Epidermal melanocyte (primary cell): ENCODE measurements around the gene KRTAP5-6.
"Not testable (repeated sequence)": the region's sequence is repeated elsewhere in the genome, so short reads cannot be mapped to it uniquely, and the experiment has no call there.

Experiments used
- DNase-seq: peaks from one replicate; pipeline ENCODE4 v3.0.0; 2011; ENCODE audit warnings: low spot score; ENCODE audit not compliant: insufficient read length

The KRTAP5-6 gene

DNA sequence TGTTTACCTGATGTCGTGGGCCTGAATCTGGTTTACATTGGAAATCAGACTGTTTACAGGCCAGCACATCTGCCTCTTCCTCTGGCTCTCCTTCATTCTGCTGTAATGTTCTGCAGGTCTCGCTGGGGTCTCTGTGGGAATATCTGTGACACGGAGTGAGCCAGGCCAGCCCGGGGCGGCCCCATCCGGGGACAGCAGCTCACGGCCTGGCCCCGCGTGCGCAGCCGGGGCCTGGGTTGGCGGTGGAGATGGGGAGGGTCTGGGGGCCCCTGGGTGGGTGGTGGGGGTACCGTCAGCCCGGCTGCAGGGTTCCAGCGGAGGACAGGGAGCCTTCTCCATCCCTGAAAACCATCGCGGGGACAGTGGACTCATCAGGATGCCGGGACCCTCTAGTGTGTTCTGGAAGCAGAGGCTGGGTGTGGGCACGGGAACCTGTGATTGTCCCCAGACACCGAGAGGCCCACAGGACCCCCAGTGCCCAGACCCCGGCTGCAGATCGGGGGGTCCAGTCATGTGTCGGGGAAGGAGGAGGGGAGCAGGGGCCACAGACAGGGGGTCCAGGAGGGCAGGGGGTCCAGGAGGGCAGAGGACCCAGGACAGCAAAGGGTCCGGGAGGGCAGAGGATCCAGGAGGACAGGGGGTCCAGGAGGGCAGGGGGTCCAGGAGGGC, 13.0 kb upstream of the KRTAP5-6 start:
- DNase-seq = not testable (repeated sequence)

DNA sequence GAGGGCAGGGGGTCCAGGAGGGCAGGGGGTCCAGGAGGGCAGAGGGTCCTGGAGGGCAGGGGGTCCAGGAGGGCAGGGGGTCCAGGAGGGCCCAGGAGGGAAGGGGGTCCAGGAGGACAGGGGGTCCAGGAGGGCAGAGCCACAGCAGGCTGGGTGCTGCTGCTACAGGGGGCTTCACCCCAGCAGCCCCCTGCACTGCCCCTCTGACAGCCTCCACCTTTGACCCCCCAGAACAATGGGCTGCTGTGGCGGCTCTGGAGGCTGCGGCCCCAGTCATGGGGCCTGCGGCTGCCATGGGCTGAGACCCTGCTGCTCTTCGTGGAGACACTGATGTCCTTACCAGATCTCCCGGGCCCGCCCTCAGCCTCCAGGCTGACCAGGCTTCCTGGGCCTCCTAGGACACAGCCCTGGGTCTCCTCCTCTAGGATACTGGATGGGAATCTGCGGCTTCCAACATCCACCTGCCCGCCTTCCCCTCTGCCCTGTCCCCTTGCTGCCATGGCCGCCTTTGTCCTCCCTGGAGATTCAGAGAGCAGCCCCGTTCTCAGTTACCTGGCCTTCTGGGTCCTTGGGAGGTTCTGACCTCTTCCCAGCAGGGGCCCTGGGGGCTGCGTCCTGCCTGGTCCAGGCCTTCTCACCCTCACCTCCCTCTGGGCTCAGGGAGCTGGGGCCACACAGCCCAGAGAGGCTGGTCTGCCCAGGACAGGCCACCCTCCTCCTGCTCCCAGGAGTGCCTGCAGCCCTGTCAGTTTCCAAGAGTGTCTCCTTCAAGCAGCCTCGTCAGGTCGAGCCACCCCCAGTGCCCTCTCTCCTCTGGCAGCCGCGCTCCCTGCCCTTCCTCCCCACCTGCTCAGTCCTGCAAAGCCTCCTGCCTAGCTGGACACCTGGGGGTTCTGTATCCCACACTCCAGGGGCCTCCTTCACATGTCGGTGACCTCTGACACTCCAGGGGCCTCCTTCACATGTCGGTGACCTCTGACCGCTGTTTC, 11.8 kb upstream of the KRTAP5-6 start:
- not testable (repeated sequence) for DNase-seq

DNA sequence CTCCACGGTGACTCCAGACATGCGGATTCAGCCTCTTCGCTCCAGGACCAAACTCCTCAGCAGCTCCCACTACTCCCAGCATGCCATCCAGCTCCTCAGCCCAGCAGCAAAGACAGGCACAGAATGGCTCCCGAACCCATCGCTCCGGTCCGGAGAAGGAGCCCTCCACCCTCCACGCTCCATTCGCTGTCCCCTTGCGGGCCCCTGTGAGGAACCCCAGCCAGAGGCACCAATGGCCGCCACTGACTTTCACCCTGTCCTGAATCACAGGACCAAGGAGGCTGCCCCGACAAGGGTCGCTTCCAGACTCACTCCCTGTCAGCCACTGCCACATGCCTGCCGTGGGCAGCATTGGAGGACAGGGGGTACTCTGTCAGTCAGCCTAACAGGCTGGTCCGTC, 10.8 kb upstream of the KRTAP5-6 start:
- not testable (repeated sequence) for DNase-seq

DNA sequence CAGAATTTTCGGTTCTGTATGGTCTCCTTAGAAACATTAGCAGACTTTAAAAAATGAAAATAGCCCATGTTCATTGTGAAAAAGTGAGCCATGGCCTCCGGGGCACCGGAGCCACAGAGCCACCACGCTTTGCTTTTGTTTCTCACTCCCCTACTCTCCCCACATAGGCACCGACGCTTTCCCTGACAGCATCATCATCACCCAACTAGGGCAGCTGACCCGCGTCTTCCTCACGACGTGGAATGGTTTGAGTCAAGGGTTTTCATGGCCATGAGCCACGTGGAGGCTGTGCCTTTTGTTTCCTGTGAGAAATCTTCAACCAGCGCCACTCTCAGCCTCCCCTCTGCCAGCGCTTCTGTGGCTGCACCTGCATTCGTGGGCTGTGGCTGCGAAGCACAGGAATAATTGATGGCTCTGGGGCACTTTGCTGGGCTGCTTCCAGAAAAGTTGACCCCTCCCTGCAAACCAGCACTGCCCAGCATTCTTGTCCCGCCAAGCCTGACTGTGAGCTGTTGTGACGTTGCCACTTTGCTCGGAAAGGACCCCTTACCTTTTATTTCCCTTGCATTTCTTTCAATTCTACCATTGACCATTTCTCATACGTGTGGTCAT, 8.6 kb upstream of the KRTAP5-6 start:
- not testable (repeated sequence) for DNase-seq

DNA sequence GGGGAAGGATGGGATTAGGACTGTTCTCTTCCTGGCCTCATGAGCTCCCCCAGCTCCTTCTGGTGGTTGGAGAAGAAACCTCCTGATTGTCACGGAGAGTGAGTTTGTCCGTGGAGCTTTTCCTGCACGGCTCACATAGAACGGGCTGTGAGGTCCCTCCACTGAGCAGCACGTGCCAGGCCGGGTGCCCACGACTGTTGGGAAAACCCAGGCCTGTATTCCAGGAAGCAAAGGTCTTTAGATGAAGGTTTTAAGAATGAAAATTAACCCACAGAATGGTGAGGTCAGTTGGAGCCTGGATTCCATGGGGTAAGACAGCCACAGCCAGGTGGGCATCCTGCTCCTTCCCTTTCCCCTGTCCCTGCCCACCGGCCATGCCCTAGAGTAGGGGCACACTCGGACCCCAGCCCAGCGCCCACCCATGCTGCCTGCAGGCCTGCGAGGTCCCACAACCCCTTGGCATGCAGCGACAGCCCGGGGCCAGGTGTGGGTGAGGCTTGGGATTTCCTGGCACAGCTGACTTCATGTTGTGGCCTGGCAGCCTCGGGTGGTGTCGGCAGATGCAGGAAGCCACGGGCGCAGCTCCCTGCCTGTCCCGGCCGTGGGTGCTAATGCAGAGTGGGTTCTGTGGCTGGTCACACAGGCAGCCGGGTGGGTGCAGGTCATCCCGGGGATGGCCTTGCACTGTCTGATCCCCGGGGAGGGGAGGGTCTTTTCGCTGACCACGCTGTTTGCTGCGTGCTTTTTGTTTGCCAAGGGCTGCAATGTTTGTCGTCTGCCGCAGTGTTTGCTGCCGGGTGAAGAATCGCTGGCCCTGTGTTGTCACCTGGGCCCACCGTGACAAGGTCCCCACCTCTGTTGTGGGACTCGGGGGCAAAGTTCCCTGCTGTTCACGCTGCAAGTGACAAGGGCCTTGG, 7.5 kb upstream of the KRTAP5-6 start:
- not testable (repeated sequence) for DNase-seq

DNA sequence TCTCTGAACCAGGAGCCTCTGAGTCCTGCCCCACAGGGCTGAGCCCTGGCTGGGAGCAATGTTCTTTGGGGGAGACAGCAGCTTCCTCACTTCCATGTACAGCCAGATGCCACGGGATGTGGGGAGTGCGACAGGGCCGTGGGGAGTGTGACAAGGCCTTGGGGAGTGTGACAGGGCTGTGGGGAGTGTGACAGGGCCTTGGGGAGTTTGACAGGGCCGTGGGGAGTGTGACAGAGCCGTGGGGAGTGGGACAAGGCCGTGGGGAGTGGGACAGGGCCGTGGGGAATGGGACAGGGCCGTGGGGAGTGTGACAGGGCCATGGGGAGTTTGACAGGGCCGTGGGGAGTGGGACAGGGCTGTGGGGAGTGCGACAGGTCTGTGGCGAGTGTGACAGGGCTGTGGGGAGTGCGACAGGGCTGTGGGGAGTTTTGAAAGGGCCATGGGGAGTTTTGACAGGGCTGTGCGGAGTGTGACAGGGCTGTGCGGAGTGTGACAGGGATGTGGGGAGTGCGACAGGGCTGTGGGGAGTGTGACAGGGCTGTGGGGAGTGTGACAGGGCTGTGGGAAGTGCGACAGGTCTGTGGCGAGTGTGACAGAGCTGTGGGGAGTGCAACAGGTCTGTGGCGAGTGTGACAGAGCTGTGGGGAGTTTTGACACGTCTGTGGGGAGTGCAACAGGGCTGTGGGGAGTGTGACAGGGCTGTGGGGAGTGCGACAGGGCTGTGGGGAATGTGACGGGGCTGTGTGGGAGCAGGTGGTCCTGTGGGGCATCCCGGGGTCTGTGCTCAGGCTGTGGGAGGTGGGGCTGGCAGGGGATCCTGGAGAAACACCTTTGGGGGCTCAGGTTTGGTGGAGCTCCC, 6.6 kb upstream of the KRTAP5-6 start:
- no peak for DNase-seq

DNA sequence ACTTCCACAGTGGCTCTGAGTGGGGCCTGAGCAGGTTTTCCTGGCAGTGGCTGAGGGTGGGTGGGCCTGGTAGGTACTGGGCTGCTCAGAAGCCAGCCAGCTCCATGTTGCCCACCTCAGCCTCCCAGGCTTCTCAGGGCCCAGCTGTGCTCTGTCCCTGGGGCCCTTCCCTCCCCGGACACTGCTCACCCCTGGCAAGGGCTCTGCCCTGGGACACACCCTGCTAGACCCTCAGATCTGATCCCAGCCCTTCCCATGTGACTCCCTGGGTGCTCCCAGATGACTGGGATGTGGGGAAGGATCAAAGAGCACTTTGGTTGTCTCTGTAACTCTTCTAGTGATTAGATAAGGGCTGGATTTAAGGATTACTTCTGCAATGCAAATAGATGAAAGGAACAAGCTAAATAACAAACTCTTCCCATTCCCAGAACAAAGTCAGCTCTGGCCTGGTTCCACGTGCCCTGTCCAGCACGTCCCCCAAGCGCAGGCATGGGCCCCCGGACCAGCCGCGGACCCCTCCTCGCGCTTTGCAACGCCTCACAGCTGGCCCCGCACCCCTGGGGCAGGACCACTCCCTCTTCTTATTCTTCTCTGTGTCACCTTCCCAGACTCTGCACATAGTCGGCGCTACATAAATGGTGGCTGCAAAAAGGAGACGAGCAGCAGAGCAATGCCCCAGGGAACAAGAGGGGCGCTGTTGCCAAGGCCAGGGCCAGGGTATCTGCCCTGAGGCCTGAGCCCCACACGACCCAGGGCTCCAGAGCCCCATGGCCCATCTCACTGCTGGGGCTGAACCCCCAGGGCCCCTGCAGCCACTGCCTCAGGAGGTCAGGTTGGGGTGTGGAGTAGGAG, 5.7 kb upstream of the KRTAP5-6 start:
- no peak for DNase-seq

DNA sequence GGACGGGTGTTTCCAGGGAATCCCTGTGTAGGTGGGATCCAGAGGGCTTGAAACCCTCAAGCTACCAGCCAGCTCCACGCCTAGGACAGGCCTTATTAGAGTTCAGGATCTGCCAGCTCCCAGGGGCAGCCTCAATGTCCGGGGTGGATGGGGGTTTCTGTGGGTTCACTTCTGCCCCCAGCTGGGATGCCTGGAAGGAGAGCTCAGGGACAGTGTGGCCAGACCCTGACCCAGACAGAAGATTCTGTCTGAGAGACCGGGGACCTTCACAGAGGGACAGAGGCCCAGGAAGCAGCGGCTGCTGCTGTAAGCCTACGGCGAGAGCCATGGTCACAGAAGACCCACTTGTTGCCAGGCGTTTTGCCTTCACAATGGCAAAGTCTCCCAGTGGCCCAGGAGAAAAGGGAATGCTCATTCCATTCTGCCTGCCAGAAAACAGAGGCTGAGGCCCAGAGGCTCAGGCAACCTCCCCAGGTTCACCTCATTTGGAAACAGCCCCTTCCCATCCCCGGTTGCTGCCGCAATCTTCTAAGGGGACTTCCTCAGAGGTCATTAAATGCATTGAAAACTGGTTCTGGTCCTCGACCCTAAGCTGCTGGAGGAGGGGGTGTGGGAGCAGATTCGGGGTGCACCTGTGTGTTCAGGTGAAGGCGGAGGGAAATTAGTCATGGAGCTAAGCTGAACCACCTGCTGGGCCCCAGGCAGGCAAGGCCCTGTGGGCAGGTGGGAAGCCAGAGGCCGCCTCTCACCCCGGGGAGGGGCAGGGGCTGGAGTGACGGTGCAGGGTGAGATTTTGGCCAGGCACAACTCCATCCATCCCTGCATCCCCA, 4.9 kb upstream of the KRTAP5-6 start:
- no peak for DNase-seq

DNA sequence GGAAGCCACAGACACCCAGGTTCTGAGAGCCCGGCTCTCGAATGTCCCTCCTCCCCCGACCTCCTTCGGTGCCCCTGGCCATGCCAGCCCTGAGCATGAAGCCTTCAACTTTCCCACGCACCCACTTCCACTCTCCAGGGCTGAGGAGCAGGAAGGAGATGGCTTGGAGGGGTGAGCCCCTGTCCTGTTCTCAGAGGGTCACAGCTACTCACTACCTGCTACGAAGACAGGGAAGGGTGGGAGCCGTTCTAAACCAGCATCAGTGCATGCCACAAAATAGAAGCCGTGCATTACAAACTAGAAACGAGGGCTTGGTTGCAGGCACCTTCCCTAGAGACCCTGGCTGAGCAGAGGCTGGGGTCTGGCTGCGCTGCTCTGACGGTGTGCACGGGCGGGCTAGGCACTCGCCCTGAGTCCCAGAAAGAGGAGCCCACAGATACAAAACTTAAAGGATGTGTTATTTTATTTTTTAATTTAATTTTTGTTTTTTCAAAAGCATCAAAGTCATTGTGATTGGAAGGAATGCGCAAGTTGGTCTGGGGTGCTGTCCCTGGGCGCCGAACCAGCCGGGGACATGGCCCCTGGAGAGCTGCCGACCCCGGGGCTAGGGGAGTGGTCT, 4.2 kb upstream of the KRTAP5-6 start:
- DNase-seq = no peak

DNA sequence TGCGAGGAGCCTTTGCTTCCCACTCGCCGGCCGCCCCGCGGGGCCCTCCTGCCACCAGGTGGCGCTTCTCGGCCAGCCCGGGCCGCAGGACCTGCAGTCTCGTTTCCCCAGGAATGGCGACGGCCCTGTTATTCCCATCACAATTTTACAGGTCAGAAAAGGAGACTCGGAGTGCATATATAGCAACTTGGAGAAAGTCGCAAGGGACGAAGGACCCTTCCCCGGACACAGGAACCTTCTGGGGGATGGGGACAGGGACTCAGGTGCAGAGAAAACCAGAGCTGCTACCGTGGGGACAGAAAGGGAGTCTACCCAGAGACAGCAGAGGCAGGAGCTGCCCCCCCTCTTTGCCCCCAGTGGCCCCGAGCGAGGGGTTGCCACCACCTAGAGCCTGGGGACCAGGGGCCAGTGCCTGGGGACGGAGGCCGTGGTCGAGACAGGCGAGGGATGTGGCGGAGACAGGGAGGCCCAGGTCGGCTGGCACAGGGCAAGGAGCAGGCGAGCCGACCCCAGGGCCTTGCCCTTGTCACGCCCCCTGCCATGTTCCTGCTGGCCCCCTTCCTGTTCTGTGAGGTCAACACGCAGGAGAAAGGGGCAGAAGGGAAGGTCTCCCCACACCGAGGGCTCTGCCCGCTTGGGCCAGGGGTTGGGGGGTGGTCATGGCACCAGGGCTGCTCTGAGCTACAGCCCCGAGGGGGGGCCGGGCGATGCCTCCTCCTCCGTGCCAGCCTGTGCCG, 3.5 kb upstream of the KRTAP5-6 start:
- DNase-seq = peak; percentile 74

DNA sequence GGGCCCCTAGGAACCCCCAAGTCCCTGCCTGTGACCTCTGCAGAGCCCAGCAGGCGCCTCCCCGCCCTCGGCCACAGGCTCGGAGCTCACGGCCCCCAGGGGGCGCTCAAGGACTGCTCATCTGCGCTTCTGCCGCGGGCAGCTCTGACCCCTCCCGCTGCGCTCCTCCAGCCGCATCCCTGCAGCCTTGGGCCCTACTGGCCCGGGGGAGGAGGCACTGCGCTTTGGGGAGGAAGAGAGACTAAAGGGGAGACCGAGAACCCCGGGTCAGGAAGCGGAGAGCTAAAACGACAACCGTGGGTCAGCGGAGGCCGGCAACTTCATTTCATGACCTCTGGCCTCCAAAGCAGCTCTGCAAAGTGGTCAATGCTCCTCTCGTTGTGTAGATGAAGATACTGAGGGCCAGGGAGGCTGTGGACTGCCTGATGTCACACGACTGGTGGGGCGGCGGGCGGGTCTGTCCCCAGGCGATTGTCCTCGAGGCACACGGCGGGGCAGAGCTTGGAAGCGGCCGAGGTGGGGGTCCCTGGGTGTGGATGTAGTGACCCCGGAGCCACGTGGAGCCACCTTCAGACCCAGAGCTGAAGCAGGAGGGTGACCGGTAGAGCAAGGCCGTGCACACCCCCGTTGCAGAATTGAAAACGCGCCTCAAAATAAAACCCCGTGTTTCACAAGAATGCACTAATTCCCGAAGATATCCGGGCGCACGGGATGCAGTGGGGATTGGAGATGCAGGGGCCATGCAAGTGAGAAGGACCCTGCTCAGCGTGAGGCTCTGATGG, 2.7 kb upstream of the KRTAP5-6 start:
- peak; percentile 72 for DNase-seq

DNA sequence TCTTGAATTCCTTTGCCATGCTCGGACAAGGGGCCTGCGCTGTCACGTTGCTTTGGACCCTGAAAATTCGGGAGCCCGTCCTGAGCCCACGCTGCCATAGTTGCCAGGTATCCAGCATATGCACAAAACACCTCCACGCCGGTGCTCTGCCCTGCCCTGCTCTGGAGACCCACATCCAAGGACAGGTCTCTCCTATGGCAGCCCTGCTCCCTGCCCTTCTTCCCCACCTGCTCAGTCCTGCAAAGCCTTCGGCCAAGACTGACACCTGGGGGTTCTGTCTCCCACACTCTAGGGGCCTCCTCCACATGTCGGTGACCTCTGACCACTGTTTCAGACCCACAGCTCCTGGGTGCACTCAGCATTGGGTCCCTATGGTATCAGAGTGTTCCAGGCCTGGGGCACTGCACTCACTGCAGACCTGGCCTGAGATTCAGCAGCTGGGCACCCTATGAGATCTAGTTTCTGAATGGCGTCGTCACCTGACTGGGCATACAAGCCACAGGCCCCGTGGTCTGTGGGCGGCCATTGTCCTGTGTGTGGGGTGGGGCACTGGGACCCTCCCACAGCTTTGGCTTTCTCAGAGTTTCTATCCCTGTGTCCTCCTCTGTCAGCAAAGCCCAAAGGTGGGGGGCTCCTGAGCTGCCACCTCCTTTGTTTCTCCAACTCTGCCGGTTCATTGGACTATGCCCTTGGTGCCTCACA, 2.0 kb upstream of the KRTAP5-6 start:
- no peak for DNase-seq

DNA sequence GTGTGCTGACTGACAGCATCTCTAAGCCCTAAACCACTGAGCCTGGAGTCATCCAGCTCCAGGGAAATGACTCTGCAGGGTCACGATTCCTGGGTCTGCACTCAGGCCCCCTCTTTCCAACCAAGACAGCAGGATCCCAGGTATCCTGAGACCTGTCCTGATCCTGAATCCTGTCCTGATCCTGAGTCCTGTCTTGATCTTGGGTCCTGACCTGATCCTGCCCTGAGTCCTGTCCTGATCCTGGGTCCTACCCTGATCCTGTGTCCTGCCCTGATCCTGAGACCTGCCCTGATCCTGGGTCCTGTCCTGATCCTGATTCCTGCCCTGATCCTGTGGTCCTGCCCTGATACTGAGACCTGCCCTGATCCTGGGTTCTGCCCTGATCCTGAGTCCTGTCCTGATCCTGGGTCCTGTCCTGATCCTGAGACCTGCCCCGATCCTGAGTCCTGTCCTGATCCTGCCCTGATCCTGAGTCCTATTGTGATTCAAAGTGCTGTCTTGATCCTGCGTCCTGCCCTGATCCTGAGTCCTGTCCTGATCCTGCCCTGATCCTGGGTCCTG, 1.4 kb upstream of the KRTAP5-6 start:
- DNase-seq = no peak

DNA sequence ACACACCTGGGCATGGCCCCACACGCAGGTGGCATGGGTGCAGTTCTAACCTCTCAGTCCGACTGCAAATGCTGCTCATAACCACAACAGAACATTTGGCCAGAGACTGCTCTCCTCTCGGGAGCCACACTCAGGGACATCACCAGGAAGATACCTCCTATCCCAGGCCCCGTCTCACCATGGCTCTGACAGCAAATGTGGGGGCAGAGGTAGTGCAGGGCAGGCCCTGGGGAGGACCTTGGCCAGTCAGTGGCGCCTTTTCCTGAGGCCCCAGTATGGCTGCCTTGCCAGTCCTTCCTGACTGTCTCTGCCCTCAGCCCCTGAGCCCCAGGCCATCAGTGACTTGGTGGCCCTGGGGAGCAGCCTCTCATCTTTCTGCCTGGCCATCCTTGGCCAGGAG, 2.8 kb downstream of the KRTAP5-6 start:
- no peak for DNase-seq

DNA sequence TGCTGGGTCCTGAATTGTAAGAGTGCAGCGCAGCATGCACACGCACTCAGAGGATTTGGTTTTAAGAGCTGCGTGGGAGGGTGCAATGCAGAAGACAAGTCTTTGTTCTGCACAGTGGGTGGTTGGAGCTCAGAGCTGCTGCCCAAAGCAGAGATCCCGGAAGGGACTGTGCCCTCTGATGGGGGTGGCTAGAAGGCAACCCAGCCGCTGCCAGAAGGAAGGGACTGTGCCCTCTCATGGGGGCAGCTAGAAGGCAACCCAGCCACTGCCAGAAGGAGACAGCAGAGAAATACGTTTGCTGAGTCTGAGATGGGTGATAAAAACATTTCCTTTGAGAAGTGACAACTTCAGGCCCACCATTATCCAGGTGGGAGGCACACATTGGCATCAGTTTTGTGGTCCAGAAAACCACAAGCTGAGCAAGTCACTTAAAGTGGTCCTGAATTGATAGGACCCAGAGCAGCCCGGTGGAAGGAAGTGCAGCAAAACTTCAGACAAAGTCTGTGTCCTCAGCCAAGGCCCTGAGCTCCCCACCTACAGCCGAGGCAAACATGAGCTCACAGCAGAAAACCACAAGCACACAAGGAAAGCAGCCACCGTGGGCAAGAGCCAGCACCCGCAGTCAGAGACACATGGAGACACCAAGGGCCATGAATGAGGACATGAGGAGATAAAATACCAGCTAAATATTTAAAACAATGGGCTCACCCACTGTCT, 4.3 kb downstream of the KRTAP5-6 start:
- DNase-seq = no peak
